NT2/D1 (cell line): Measurements from ENCODE around the gene RWDD3.

Source experiments
- SUZ12 ChIP-seq: IDR thresholded peaks from 2 replicates; pipeline ENCODE4 v1.6.1; 2011; ENCODE audit not compliant: insufficient read length, insufficient read depth; ENCODE audit errors: extremely low read depth
- ZNF274 ChIP-seq: IDR thresholded peaks from 2 replicates; pipeline ENCODE4 v1.6.1; 2011; ENCODE audit warnings: mild to moderate bottlenecking, low read depth, low read length

DNA sequence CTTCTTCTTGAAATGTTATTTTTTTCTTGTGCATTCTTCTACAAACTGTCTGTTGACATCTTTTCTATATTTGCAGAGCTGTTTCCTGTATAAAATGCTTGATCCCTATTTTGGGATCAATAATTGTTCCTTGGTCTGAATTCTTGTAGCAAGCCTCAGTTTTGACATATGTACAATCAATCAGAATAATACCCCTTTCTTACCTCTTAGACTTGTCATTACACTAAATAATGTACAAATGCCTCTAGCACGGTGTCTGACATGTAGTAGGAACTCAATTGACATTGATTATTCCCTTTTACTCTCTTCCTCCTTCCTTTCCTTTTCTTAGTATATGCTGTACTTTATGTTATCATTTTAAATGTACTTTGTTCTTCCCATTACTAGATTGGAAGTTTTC, 25.2 kb downstream of the RWDD3 start:
- no peak for TF ChIP-seq SUZ12
- TF ChIP-seq ZNF274, result no peak
